ENCODE measurements around the gene LRP8. TPM values are rescaled to one million over a fixed set of nuclear protein-coding genes. Genes with fewer than 3 reads are reported as not detected.
A peak's percentile ranks its signal among the peaks of the same experiment; 100 is the strongest.

LRP8 gene
- total and polyA plus RNA-seq, 2 of the 13 experiments (the other 11 are each of a cell fraction or from before 2014, with no cell fraction given), result 17.3 to 17.4 TPM

GRCh38 chr1:53220171-53220961 is 107.5 kb downstream of the LRP8 start, which contains the start of gene CZIB (continued):
- TF ChIP-seq NR2F2 (IDR thresholded peaks at IDR 0.05; ENCODE audit: borderline replicate concordance, low read depth), result 0 out of 2 replicates have a peak, but pooled peaks have one; percentile 56
- TF ChIP-seq ZNF557 (CRISPR knock-in tag; IDR thresholded peaks at IDR 0.05), result peak; percentile 54; the same call in 1 of the 2 replicates
- TF ChIP-seq NFE2 (CRISPR knock-in tag; IDR thresholded peaks at IDR 0.05), result no peak
- TF ChIP-seq CBX5 (CRISPR knock-in tag; IDR thresholded peaks at IDR 0.05; ENCODE audit: borderline replicate concordance), result peak; percentile 87; the same call in 1 of the 2 replicates
- TF ChIP-seq PHF5A (CRISPR knock-in tag; IDR thresholded peaks at IDR 0.05; ENCODE audit: low read depth, unreplicated experiment), result peak; percentile 19
- TF ChIP-seq DBP (CRISPR knock-in tag; IDR thresholded peaks at IDR 0.05; ENCODE audit: not compliant biosample characterization), result no peak
- peak; percentile 85 for TF ChIP-seq MAX (IDR thresholded peaks at IDR 0.05)
- 0 out of 2 replicates have a peak, but pooled peaks have one; percentile 60 for TF ChIP-seq PAX8 (CRISPR knock-in tag; IDR thresholded peaks at IDR 0.05; ENCODE audit: borderline replicate concordance)
- TF ChIP-seq SMARCC2 (IDR thresholded peaks at IDR 0.05), result no peak
- peak; percentile 42 for TF ChIP-seq ZFP90 (CRISPR knock-in tag; IDR thresholded peaks at IDR 0.05; ENCODE audit: borderline replicate concordance)
- TF ChIP-seq HES4 (CRISPR knock-in tag; IDR thresholded peaks at IDR 0.05; ENCODE audit: borderline replicate concordance), result peak; percentile 83; the same call in 1 of the 2 replicates
- TF ChIP-seq HDAC2 (CRISPR knock-in tag; IDR thresholded peaks at IDR 0.05), result peak; percentile 62
- no peak for TF ChIP-seq ZBTB34 (CRISPR knock-in tag; IDR thresholded peaks at IDR 0.05)
- TF ChIP-seq, protein P1, sequence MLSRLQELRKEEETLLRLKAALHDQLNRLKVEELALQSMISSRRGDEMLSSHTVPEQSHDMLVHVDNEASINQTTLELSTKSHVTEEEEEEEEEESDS (CRISPR knock-in tag; IDR thresholded peaks at IDR 0.05; ENCODE audit: borderline replicate concordance), result no peak
- TF ChIP-seq ETV6 (CRISPR knock-in tag; conservative IDR thresholded peaks at IDR 0.05), result peak; percentile 68; the same call in 1 of the 2 replicates
- TF ChIP-seq NR2C2 (CRISPR knock-in tag; IDR thresholded peaks at IDR 0.05; ENCODE audit: borderline replicate concordance), result peak; percentile 78
- TF ChIP-seq ZSCAN12 (CRISPR knock-in tag; IDR thresholded peaks at IDR 0.05), result no peak
- TF ChIP-seq ZFP62 (CRISPR knock-in tag; IDR thresholded peaks at IDR 0.05), result no peak
- peak; percentile 97 for TF ChIP-seq HOXA5 (CRISPR knock-in tag; IDR thresholded peaks at IDR 0.05)
- TF ChIP-seq ELF3 (CRISPR knock-in tag; IDR thresholded peaks at IDR 0.05), result peak; percentile 49
- TF ChIP-seq GLI4 (CRISPR knock-in tag; IDR thresholded peaks at IDR 0.05; ENCODE audit: borderline replicate concordance), result 0 out of 2 replicates have a peak, but pooled peaks have one; percentile 72
- TF ChIP-seq SOX13 (IDR thresholded peaks at IDR 0.05), result peak; percentile 59; the same call in 1 of the 2 replicates
- peak in 1 of 2 experiments; percentile 20; a peak in 2 of 4 replicates for TF ChIP-seq SOX13 (CRISPR knock-in tag; conservative IDR thresholded peaks at IDR 0.05 in 1 of 2, IDR thresholded peaks at IDR 0.05 in 1 of 2)
- no peak; the same call in 1 of the 2 replicates for TF ChIP-seq SIN3B (IDR thresholded peaks at IDR 0.05; ENCODE audit: low read length)
- TF ChIP-seq ZBTB7B (CRISPR knock-in tag; IDR thresholded peaks at IDR 0.05), result peak; percentile 66; the same call in 1 of the 2 replicates
- TF ChIP-seq MXD3 (CRISPR knock-in tag; IDR thresholded peaks at IDR 0.05), result peak; percentile 95
- 0 out of 2 replicates have a peak, but pooled peaks have one; percentile 15 for TF ChIP-seq ZNF589 (CRISPR knock-in tag; conservative IDR thresholded peaks at IDR 0.05)
- TF ChIP-seq KAT7 (CRISPR knock-in tag; IDR thresholded peaks at IDR 0.05; ENCODE audit: borderline replicate concordance), result peak; percentile 97
- no peak for TF ChIP-seq TGIF2 (CRISPR knock-in tag; IDR thresholded peaks at IDR 0.05)
